K562 (cell line): Measurements from ENCODE around the gene RPS19. TPM values are rescaled to one million over a fixed set of nuclear protein-coding genes. Genes with fewer than 3 reads are reported as not detected.
A peak's percentile ranks its signal among the peaks of the same experiment; 100 is the strongest.

ENCODE experiments used
- ARNT ChIP-seq, 2 experiments: fragments of 450-650 bp; IDR thresholded peaks; 2 replicates each; pipeline ENCODE4 v1.6.1; 2016; ENCODE audit warnings: mild to moderate bottlenecking in 1 of 2
- CHAMP1 ChIP-seq: fragments of 450-650 bp; IDR thresholded peaks from 2 replicates; pipeline ENCODE4 v1.6.1; 2016; ENCODE audit warnings: mild to moderate bottlenecking
- CHCHD3 ChIP-seq: fragments of 250-450 bp; sonication (Bioruptor Pico); IDR thresholded peaks from 2 replicates; pipeline ENCODE4 v2.1.2; 2022; ENCODE audit warnings: mild to moderate bottlenecking
- EP400 ChIP-seq: fragments of 450-650 bp; IDR thresholded peaks from 2 replicates; pipeline ENCODE4 v1.6.1; 2017; ENCODE audit warnings: antibody characterized with exemption, mild to moderate bottlenecking, moderate library complexity
- EZH2 ChIP-seq: IDR thresholded peaks from 2 replicates; pipeline ENCODE4 v1.6.1; 2012; ENCODE audit warnings: low read depth, mild to moderate bottlenecking, inconsistent platforms, low read length, borderline replicate concordance
- HDAC3 ChIP-seq: fragments of 450-650 bp; IDR thresholded peaks from 2 replicates; pipeline ENCODE4 v1.6.1; 2018; ENCODE audit warnings: borderline replicate concordance, mild to moderate bottlenecking, moderate library complexity; ENCODE audit not compliant: partially characterized antibody
- MTA3 ChIP-seq: fragments of 450-650 bp; formaldehyde crosslinking; IDR thresholded peaks from 2 replicates; pipeline ENCODE4 v1.6.1; 2017; ENCODE audit warnings: mild to moderate bottlenecking, borderline replicate concordance
- NR0B1 ChIP-seq: fragments of 450-650 bp; IDR thresholded peaks from one replicate; pipeline ENCODE4 v1.6.1; 2018; ENCODE audit warnings: mild to moderate bottlenecking, moderate library complexity; ENCODE audit not compliant: partially characterized antibody
- NR3C1 ChIP-seq: sonication (generic); formaldehyde crosslinking; IDR thresholded peaks from 2 replicates; pipeline ENCODE4 v1.8.1; 2022; ENCODE audit warnings: missing genetic modification reagents
- SFPQ ChIP-seq: fragments of 200-400 bp; formaldehyde crosslinking; IDR thresholded peaks from 2 replicates; pipeline ENCODE4 v1.6.1; 2017; ENCODE audit warnings: mild to moderate bottlenecking, low read depth, low read length, moderate library complexity
- SRSF7 ChIP-seq: fragments of 200-400 bp; formaldehyde crosslinking; optimal IDR thresholded peaks from 2 replicates; pipeline ENCODE3; 2017; ENCODE audit warnings: mild to moderate bottlenecking, low read depth, low read length
- STAT5A ChIP-seq: IDR thresholded peaks from 2 replicates; pipeline ENCODE4 v1.6.1; 2012; ENCODE audit warnings: low read length, inconsistent platforms, borderline replicate concordance
- THRA ChIP-seq: fragments of 450-650 bp; IDR thresholded peaks from 2 replicates; pipeline ENCODE4 v1.6.1; 2017; ENCODE audit warnings: mild to moderate bottlenecking, moderate library complexity
- ZKSCAN8 ChIP-seq: fragments of 200-800 bp; sonication (Bioruptor generic); IDR thresholded peaks from 2 replicates; pipeline ENCODE4 v1.6.1; 2016; ENCODE audit warnings: missing genetic modification characterization, missing compliant biosample characterization
- ZNF232 ChIP-seq: sonication (generic); formaldehyde crosslinking; IDR thresholded peaks from 2 replicates; pipeline ENCODE4 v1.8.0; 2022; ENCODE audit warnings: mild to moderate bottlenecking, missing genetic modification reagents
- ZNF830 ChIP-seq: fragments of 250-450 bp; sonication (Bioruptor Pico); IDR thresholded peaks from 2 replicates; pipeline ENCODE4 v1.5.0; 2021; ENCODE audit warnings: mild to moderate bottlenecking
- polyA plus RNA-seq, 8 experiments: library from polyadenylated mRNA; depleted of rRNA in 4 of 8; stranded (reverse) in 5 of 8; unstranded in 3 of 8; fragments of >200 nt; fragmentation: Nextera tagmentation in 2 of 8; fragmentation: Illumina TruSeq in 1 of 8; extraction: Ambion mirVana in 2 of 8; extraction: Trizol in 1 of 8; gene quantifications; 2 replicates each; pipeline versions ENCODE4 v1.2.1 to v1.2.3, GENCODE V29; 2011 to 2014; ENCODE audit warnings: inconsistent platforms in 1 of 8, missing spikeins in 1 of 8
- total RNA-seq, 7 experiments: library from RNA; depleted of rRNA in 6 of 7; stranded (reverse); fragments of >200 nt in 6 of 7; fragmentation: Illumina TruSeq in 2 of 7; extraction: Trizol in 2 of 7; gene quantifications; 2 replicates each; pipeline versions ENCODE4 v1.2.1 to v1.2.3, GENCODE V29; 2011 to 2021; ENCODE audit warnings: low replicate concordance in 1 of 7
- TF ChIP-seq, protein P1 (sequence below): fragments of 450-650 bp; IDR thresholded peaks from 2 replicates; pipeline ENCODE4 v1.7.1; 2018; ENCODE audit warnings: mild to moderate bottlenecking, low read depth; ENCODE audit not compliant: partially characterized antibody

RPS19 gene
- total and polyA plus RNA-seq, 9 of the 15 experiments (the other 6 are each of a cell fraction or from before 2014, with no cell fraction given) = 1,964 to 3,408 (median 2,747) TPM

- TF ChIP-seq ZNF830 (CRISPR knock-in tag) (no peak), ARNT (IDR thresholded peaks at IDR 0.05) (peak; percentile 65 to 78; a peak in 3 of 4 replicates), NR0B1 (no peak), SRSF7 (no peak), HDAC3 (peak; percentile 87), NR3C1 (CRISPR knock-in tag) (no peak), CHCHD3 (CRISPR knock-in tag) (no peak), ZNF232 (CRISPR knock-in tag) (no peak), CHAMP1 (no peak), EZH2 (no peak), SFPQ (no peak), STAT5A (no peak; the same call in 1 of the 2 replicates), MTA3 (peak; percentile 96), EP400 (peak; percentile 97), ZKSCAN8 (CRISPR knock-in tag) (no peak), THRA (no peak)
- TF ChIP-seq, protein P1, sequence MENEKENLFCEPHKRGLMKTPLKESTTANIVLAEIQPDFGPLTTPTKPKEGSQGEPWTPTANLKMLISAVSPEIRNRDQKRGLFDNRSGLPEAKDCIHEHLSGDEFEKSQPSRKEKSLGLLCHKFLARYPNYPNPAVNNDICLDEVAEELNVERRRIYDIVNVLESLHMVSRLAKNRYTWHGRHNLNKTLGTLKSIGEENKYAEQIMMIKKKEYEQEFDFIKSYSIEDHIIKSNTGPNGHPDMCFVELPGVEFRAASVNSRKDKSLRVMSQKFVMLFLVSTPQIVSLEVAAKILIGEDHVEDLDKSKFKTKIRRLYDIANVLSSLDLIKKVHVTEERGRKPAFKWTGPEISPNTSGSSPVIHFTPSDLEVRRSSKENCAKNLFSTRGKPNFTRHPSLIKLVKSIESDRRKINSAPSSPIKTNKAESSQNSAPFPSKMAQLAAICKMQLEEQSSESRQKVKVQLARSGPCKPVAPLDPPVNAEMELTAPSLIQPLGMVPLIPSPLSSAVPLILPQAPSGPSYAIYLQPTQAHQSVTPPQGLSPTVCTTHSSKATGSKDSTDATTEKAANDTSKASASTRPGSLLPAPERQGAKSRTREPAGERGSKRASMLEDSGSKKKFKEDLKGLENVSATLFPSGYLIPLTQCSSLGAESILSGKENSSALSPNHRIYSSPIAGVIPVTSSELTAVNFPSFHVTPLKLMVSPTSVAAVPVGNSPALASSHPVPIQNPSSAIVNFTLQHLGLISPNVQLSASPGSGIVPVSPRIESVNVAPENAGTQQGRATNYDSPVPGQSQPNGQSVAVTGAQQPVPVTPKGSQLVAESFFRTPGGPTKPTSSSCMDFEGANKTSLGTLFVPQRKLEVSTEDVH = peak; percentile 100
Measured at GRCh38 chr19:41859618-41860418, at the start of gene RPS19 (continued).
